ENCODE measurements around the gene NKAPD1. TPM values are rescaled to one million over a fixed set of nuclear protein-coding genes. Genes with fewer than 3 reads are reported as not detected.
"Not testable (repeated sequence)": the region's sequence is repeated elsewhere in the genome, so short reads cannot be mapped to it uniquely, and the experiment has no call there.

NKAPD1 gene
- polyA plus RNA-seq, 3 donors = 5.3 to 9.4 (median 7.7) TPM

GRCh38 chr11:112087212-112087611 lies 13.1 kb downstream of the NKAPD1 start:
- Histone ChIP-seq H3K4me1 (ENCODE audit: control insufficient read depth in 1 of 2, insufficient read depth in 2 of 2, low read length in 2 of 2) (peaks cover 24 to 30% of the 10 kb centered on the region in 2 donors), H3K27ac (ENCODE audit: low read depth in 1 of 2, low read length in 2 of 2) (peak overlapping the region; percentile 63 to 99), H3K79me2 (ENCODE audit: insufficient read depth, low read length) (peaks cover 68% of the 10 kb centered on the region), H2AFZ (ENCODE audit: insufficient read depth, low read depth, low read length, poor library complexity, severe bottlenecking) (peak overlapping the region; percentile 99), H4K20me1 (ENCODE audit: insufficient read depth, low read length) (peaks cover 8% of the 10 kb centered on the region), H3K27me3 (ENCODE audit: control insufficient read depth in 2 of 2, insufficient read depth in 2 of 2, low read length in 2 of 2) (no peaks in the 10 kb centered on the region), H3K9me3 (replicated peaks in 1 of 2; ENCODE audit: control insufficient read depth in 1 of 2, insufficient read depth in 1 of 2, low read length in 2 of 2) (no peaks in the 10 kb centered on the region), H3K36me3 (replicated peaks in 1 of 2; ENCODE audit: control insufficient read depth in 1 of 2, insufficient read depth in 2 of 2, low read length in 2 of 2) (peaks cover 64 to 74% of the 10 kb centered on the region in 2 donors), H3K4me3 (replicated peaks in 1 of 3; ENCODE audit: low read depth in 2 of 3, low read length in 3 of 3) (peak overlapping the region; percentile 89 to 100 (median 95)), H3K9ac (ENCODE audit: insufficient read depth, low read length, poor library complexity, severe bottlenecking) (peak overlapping the region; percentile 88), H3K4me2 (replicated peaks; ENCODE audit: extremely low read depth, low read length, poor library complexity, severe bottlenecking) (peak overlapping the region; percentile 98)
- Mint-ChIP-seq H3K27me3 (ENCODE audit: low read depth in 3 of 3) (peaks cover 0 to 2% (median 0%) of the 10 kb centered on the region in 3 donors), H3K4me3 (peak overlapping the region; percentile 96 to 99), H3K9me3 (no peaks in the 10 kb centered on the region), H3K36me3 (peaks cover 76% of the 10 kb centered on the region in 2 donors), H3K4me1 (peaks cover 41% of the 10 kb centered on the region), H3K27ac (peak overlapping the region; percentile 95 to 99 (median 98))
- DNase-seq = peak in 1 of 3 donors; percentile 9
- WGBS (ENCODE audit: insufficient coverage) = 30% methylated on average over 8 of the region's 10 CpGs
- no peak for TF ChIP-seq CTCF (IDR thresholded peaks at IDR 0.05)
- intact Hi-C loops (cut with micrococcal nuclease) = loop anchor here (2.0 to 10.0 kb wide), 4 partner anchors 14 to 198 kb away; no protein-coding TSS in a partner anchor

- H3K27ac Mint-ChIP-seq; H3K4me2 ChIP-seq (replicated peaks; ENCODE audit: extremely low read depth, low read length, poor library complexity, severe bottlenecking); H3K27me3 ChIP-seq (ENCODE audit: control insufficient read depth in 2 of 2, insufficient read depth in 2 of 2, low read length in 2 of 2); H3K4me3 ChIP-seq (replicated peaks in 1 of 3; ENCODE audit: low read depth in 2 of 3, low read length in 3 of 3); DNase-seq; H3K27ac ChIP-seq (ENCODE audit: low read depth in 1 of 2, low read length in 2 of 2); H3K4me3 Mint-ChIP-seq; H3K9ac ChIP-seq (ENCODE audit: insufficient read depth, low read length, poor library complexity, severe bottlenecking); intact Hi-C loops (cut with micrococcal nuclease); H3K9me3 ChIP-seq (replicated peaks in 1 of 2; ENCODE audit: control insufficient read depth in 1 of 2, insufficient read depth in 1 of 2, low read length in 2 of 2); H3K9me3 Mint-ChIP-seq; H3K4me1 Mint-ChIP-seq; H3K4me1 ChIP-seq (ENCODE audit: control insufficient read depth in 1 of 2, insufficient read depth in 2 of 2, low read length in 2 of 2); H3K27me3 Mint-ChIP-seq (ENCODE audit: low read depth in 3 of 3); H2AFZ ChIP-seq (ENCODE audit: insufficient read depth, low read depth, low read length, poor library complexity, severe bottlenecking): not testable (repeated sequence)
- peaks cover 70 to 73% of the 10 kb centered on the region in 2 donors for H3K36me3 Mint-ChIP-seq
- H4K20me1 ChIP-seq (ENCODE audit: insufficient read depth, low read length) = peaks cover 19% of the 10 kb centered on the region
- peaks cover 28% of the 10 kb centered on the region for H3K79me2 ChIP-seq (ENCODE audit: insufficient read depth, low read length)
- peaks cover 56 to 86% of the 10 kb centered on the region in 2 donors for H3K36me3 ChIP-seq (replicated peaks in 1 of 2; ENCODE audit: control insufficient read depth in 1 of 2, insufficient read depth in 2 of 2, low read length in 2 of 2)
- no CpG with 5 or more reads among the region's 2 CpGs for WGBS (ENCODE audit: insufficient coverage)
These were observed 21.2 kb downstream of the NKAPD1 start for GRCh38 chr11:112095302-112095701.

All from CD14-positive monocyte (primary cell).